Measurements from ENCODE around the gene NCOA3. TPM values are rescaled to one million over a fixed set of nuclear protein-coding genes. Genes with fewer than 3 reads are reported as not detected.
A peak's percentile ranks its signal among the peaks of the same experiment; 100 is the strongest.

The NCOA3 gene
- total RNA-seq, 1 experiment from 2014 or later: 96.7 TPM

- intact Hi-C loops (cut with micrococcal nuclease; ENCODE audit: unreplicated experiment): no loop called here
- Mint-ChIP-seq H3K36me3 (ENCODE audit: insufficient read depth, unreplicated experiment) (peaks cover 29% of the 10 kb centered on the region), H3K9me3 (ENCODE audit: unreplicated experiment) (no peaks in the 10 kb centered on the region), H3K27ac (ENCODE audit: unreplicated experiment) (peak overlapping the region; percentile 65), H3K4me1 (ENCODE audit: low read depth, unreplicated experiment) (no peaks in the 10 kb centered on the region), H3K27me3 (ENCODE audit: insufficient read depth, unreplicated experiment) (no peaks in the 10 kb centered on the region), H3K4me3 (ENCODE audit: unreplicated experiment) (no peak overlapping the region)
- Histone ChIP-seq H3K27me3 (replicated peaks; ENCODE audit: control insufficient read depth, insufficient read depth, low read length) (no peaks in the 10 kb centered on the region), H3K4me3 (ENCODE audit: low read depth, low read length) (no peak overlapping the region), H3K36me3 (ENCODE audit: control insufficient read depth, insufficient read depth, low read length) (no peaks in the 10 kb centered on the region), H3K4me1 (no peaks in the 10 kb centered on the region), H3K9me3 (no peaks in the 10 kb centered on the region)
- CTCF ChIA-PET: interaction anchor here (0.6 kb wide), 1 partner anchor 30 kb away, joined by 4 read pairs; no protein-coding TSS in a partner anchor
- no peak for TF ChIP-seq CTCF (IDR thresholded peaks at IDR 0.05; ENCODE audit: insufficient read depth in 1 of 2, low read depth in 1 of 2, low read length in 1 of 2, severe bottlenecking in 1 of 2, unreplicated experiment in 1 of 2)
- POLR2A ChIA-PET: interaction anchor here (0.6 to 0.7 kb wide), 2 partner anchors 230 to 274 kb away, joined by 5 to 6 read pairs; no protein-coding TSS in a partner anchor
- DNase-seq: no peak
- BruUV-seq (replicated peaks): no TSS peak
These were observed 111.0 kb downstream of the NCOA3 start for GRCh38 chr20:47612670-47613069.

GRCh38 chr20:47614703-47615309 is 113.1 kb downstream of the NCOA3 start:
- Mint-ChIP-seq H3K9me3 (ENCODE audit: unreplicated experiment) (no peaks in the 10 kb centered on the region), H3K4me1 (ENCODE audit: low read depth, unreplicated experiment) (no peaks in the 10 kb centered on the region), H3K36me3 (ENCODE audit: insufficient read depth, unreplicated experiment) (peaks cover 32% of the 10 kb centered on the region), H3K4me3 (ENCODE audit: unreplicated experiment) (no peak overlapping the region), H3K27ac (ENCODE audit: unreplicated experiment) (no peak overlapping the region), H3K27me3 (ENCODE audit: insufficient read depth, unreplicated experiment) (no peaks in the 10 kb centered on the region)
- BruUV-seq (replicated peaks): no TSS peak
- H3K27me3 ChIP-seq (replicated peaks; ENCODE audit: control insufficient read depth, insufficient read depth, low read length): no peaks in the 10 kb centered on the region
- TF ChIP-seq CTCF (IDR thresholded peaks at IDR 0.05; ENCODE audit: insufficient read depth in 1 of 2, low read depth in 1 of 2, low read length in 1 of 2, severe bottlenecking in 1 of 2, unreplicated experiment in 1 of 2): no peak
- H3K36me3 ChIP-seq (ENCODE audit: control insufficient read depth, insufficient read depth, low read length): no peaks in the 10 kb centered on the region
- POLR2A ChIA-PET: no interaction called here
- no peak for DNase-seq
- no peaks in the 10 kb centered on the region for H3K9me3 ChIP-seq
- intact Hi-C loops (cut with micrococcal nuclease; ENCODE audit: unreplicated experiment): no loop called here
- no peaks in the 10 kb centered on the region for H3K4me1 ChIP-seq
- CTCF ChIA-PET: no interaction called here
- no peak overlapping the region for H3K4me3 ChIP-seq (ENCODE audit: low read depth, low read length)

GRCh38 chr20:47618479-47618878 is 116.8 kb downstream of the NCOA3 start:
- no peak overlapping the region for H3K4me3 ChIP-seq (ENCODE audit: low read depth, low read length)
- H3K4me1 ChIP-seq: 0 out of 2 replicates have a peak, but pooled peaks cover 6% of the 10 kb centered on the region
- ChIA-PET POLR2A (interaction anchor here (0.6 kb wide), 1 partner anchor 23 kb away, joined by 13 read pairs; no protein-coding TSS in a partner anchor), CTCF (no interaction called here)
- no peak overlapping the region for H3K4me3 Mint-ChIP-seq (ENCODE audit: unreplicated experiment)
- TF ChIP-seq CTCF (IDR thresholded peaks at IDR 0.05; ENCODE audit: insufficient read depth in 1 of 2, low read depth in 1 of 2, low read length in 1 of 2, severe bottlenecking in 1 of 2, unreplicated experiment in 1 of 2): no peak
- H3K27me3 Mint-ChIP-seq (ENCODE audit: insufficient read depth, unreplicated experiment): no peaks in the 10 kb centered on the region
- H3K9me3 ChIP-seq: no peaks in the 10 kb centered on the region
- no peaks in the 10 kb centered on the region for H3K27me3 ChIP-seq (replicated peaks; ENCODE audit: control insufficient read depth, insufficient read depth, low read length)
- peaks cover 16% of the 10 kb centered on the region for H3K4me1 Mint-ChIP-seq (ENCODE audit: low read depth, unreplicated experiment)
- H3K36me3 ChIP-seq (ENCODE audit: control insufficient read depth, insufficient read depth, low read length): no peaks in the 10 kb centered on the region
- H3K27ac Mint-ChIP-seq (ENCODE audit: unreplicated experiment): no peak overlapping the region
- H3K36me3 Mint-ChIP-seq (ENCODE audit: insufficient read depth, unreplicated experiment): peaks cover 37% of the 10 kb centered on the region
- BruUV-seq (replicated peaks): no TSS peak
- no peaks in the 10 kb centered on the region for H3K9me3 Mint-ChIP-seq (ENCODE audit: unreplicated experiment)
- intact Hi-C loops (cut with micrococcal nuclease; ENCODE audit: unreplicated experiment): no loop called here
- no peak for DNase-seq
